Measurements from ENCODE around the gene TANGO6.

GRCh38 chr16:68883685-68884084, 40.4 kb downstream of the TANGO6 start:
- no peak for TF ChIP-seq POLR2A (IDR thresholded peaks at IDR 0.05; ENCODE audit: low read depth, low read length)
- no peak for TF ChIP-seq POLR2AphosphoS5 (IDR thresholded peaks at IDR 0.05; ENCODE audit: low read depth, low read length)
- no peak for TF ChIP-seq TAF1 (IDR thresholded peaks at IDR 0.05; ENCODE audit: borderline replicate concordance, low read depth, low read length)

Data from GM12892 (cell line).